ENCODE results near the gene IFIT3.

- no peak for TF ChIP-seq CTCF (IDR thresholded peaks at IDR 0.05)
- TF ChIP-seq POLR2A (IDR thresholded peaks at IDR 0.05) = no peak
Observed at GRCh38 chr10:89330537-89331212, 2.9 kb downstream of the IFIT3 start.

Measured in body of pancreas (tissue), 4 donors.